Heart left ventricle (tissue), 13 donors: Measurements from ENCODE around the gene NFYA.

Experiments
- POLR2A ChIP-seq, 2 donors: fragments of 450-650 bp; IDR thresholded peaks; one replicate each; pipeline ENCODE4 v1.6.1; 2017; ENCODE audit warnings: antibody characterized with exemption in 2 of 2, mild to moderate bottlenecking in 2 of 2, moderate library complexity in 2 of 2
- TF ChIP-seq, protein P1 (sequence below), 12 donors: fragments of 200-600 bp; sonication (generic) in 4 of 12; IDR thresholded peaks; one replicate each; pipeline versions ENCODE4 v1.5.0 to v1.8.0; 2018 to 2022; ENCODE audit warnings: antibody characterized with exemption in 12 of 12, mild to moderate bottlenecking in 5 of 12
- donor health status: ischemic (EF 13 %, LVEDD 7.1; RV severe dilation, severe dysfunction).
- donor health status: DM: no; HTN: yes; CAD: no.
- donor health status: DM: no; HTN: no; CAD: no.
- donor health status: ischemic (EF 25% LVEDD 6.9; RV normal size, moderate dysfunction).
- donor health status: ischemic (EF 25% LVEDD 5.7; RV mildly dilated, moderate dysfunction).
- donor health status: ischemic (EF 35%, LVEDD 5.7; RV mildly dilated, moderate dysfunction).
- donor health status: nonischemic (EF 11% LVEDD 7.7; RV severe dilation, severe dysfunction).
- donor health status: DM: yes; HTN: yes; CAD: no.
- donor health status: PGD.
- donor health status: ischemic (EF 29% LVEDD 5.4; RV normal size, mild dysfunction).
- donor health status: nonischemic (EF 23%, LVEDD 6.1; RV moderate dilation, normal function).

GRCh38 chr6:41050536-41050935, 22.2 kb upstream of the NFYA start:
- TF ChIP-seq POLR2A (IDR thresholded peaks at IDR 0.05), result no peak
- TF ChIP-seq, protein P1, sequence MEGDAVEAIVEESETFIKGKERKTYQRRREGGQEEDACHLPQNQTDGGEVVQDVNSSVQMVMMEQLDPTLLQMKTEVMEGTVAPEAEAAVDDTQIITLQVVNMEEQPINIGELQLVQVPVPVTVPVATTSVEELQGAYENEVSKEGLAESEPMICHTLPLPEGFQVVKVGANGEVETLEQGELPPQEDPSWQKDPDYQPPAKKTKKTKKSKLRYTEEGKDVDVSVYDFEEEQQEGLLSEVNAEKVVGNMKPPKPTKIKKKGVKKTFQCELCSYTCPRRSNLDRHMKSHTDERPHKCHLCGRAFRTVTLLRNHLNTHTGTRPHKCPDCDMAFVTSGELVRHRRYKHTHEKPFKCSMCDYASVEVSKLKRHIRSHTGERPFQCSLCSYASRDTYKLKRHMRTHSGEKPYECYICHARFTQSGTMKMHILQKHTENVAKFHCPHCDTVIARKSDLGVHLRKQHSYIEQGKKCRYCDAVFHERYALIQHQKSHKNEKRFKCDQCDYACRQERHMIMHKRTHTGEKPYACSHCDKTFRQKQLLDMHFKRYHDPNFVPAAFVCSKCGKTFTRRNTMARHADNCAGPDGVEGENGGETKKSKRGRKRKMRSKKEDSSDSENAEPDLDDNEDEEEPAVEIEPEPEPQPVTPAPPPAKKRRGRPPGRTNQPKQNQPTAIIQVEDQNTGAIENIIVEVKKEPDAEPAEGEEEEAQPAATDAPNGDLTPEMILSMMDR (IDR thresholded peaks at IDR 0.05), result no peak
